HG03460 (cell line): ENCODE measurements around the gene SPG21.
"Not testable (repeated sequence)": the region's sequence is repeated elsewhere in the genome, so short reads cannot be mapped to it uniquely, and the experiment has no call there.

Experiments used
- ATAC-seq: cut with Tn5 transposase; IDR thresholded peaks from one replicate; pipeline ENCODE4 v1.9.1; 2021; ENCODE audit not compliant: unreplicated experiment

SPG21 gene, protein sequence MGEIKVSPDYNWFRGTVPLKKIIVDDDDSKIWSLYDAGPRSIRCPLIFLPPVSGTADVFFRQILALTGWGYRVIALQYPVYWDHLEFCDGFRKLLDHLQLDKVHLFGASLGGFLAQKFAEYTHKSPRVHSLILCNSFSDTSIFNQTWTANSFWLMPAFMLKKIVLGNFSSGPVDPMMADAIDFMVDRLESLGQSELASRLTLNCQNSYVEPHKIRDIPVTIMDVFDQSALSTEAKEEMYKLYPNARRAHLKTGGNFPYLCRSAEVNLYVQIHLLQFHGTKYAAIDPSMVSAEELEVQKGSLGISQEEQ

DNA sequence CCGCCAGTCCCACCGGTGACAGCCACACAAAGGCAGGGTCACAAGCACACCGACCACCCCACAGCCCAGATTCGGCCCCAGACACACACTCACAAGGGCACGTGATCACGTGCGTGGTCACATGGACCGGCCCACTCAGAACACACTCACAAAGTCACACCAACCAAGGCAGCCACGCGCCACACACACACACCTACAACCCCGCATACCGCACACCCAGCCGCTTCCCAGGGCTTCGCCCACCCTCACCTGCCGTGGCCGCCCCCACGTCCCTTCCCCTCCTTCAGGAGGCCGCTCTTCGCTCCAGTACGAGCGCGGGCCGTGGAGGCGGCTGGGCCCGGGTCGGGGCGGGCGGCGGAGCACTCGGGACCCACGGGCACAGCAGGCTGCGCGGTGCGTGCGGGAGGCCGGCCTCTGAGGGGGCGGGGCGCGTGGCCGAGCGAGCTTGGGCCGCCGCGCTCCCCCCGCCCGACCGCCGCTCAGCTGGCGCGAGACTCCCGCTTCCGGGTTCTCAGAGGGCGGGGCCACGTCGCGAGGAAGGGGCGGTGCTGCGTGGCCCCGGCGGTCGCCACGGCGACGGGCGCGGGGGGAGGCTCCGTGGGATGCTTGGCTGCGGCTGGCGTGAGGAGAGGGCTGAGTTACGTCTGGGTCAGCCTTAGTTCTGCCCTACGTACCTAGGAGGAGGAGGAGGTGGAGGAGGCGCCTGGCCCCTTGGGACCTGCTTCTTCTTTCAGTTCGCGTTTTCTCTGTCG lies at the start of gene SPG21:
Gene SPG21, minus strand, starts transcription at position 499 of the 752 bp plus-strand sequence. CDS start 6,345 bp downstream, outside the sequence.
- peak; percentile 98 for ATAC-seq

DNA sequence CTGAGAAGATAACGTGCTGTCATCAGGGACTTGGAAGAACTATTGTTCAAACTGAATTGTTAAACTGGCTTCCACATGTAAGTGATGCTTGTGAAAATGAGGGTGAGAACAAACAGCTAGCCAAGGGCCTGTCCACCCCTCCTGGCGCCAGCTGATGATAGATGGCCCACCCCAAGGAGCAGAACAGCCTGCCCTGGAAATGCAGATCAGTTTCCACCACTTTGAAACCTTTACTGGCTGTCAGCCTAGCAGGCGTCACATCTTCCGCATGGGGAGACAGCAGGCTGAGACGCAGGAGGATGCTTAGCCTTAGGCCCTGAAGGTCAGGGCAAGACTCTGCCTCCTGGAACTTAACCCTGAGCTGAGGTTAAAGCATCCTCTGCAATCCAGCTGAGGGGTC lies 49.1 kb upstream of the SPG21 start:
- ATAC-seq = no peak

DNA sequence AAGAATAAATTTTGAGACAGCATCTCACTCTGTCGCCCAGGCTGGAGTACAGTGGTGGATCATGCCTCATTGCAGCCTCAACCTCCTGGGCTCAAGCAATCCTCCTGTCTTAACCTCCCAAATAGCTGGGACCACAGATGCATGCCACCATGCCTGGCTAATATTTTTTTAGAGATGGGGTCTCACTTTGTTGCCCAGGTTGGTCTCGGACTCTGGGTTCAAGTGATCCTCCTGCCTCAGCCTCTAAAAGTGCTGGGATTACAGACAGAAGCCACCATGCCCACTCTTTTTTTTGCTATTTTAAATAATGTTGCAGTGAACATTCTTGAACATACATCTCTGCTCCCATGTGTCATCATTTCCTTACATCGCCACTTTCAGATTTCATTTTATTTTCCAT lies 48.7 kb upstream of the SPG21 start:
- ATAC-seq = no peak

DNA sequence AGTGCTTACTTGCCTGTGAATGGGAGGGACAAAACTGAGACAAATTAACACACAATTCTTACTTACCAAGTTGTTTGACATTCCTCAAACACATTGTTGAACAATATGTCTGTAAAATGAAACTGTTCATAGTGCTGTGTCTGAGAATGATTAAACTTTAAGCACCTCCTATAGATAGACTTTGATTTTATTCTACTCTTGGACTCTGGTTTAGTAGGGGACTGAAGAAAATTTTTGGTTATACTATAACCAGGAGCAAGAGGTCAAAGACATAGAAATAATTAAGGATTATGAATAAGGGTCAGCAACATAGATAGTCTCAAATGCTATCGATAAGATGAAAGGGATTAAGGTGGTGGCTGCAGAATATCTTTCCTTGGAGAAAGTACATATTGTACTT lies 47.6 kb upstream of the SPG21 start:
- ATAC-seq = no peak

DNA sequence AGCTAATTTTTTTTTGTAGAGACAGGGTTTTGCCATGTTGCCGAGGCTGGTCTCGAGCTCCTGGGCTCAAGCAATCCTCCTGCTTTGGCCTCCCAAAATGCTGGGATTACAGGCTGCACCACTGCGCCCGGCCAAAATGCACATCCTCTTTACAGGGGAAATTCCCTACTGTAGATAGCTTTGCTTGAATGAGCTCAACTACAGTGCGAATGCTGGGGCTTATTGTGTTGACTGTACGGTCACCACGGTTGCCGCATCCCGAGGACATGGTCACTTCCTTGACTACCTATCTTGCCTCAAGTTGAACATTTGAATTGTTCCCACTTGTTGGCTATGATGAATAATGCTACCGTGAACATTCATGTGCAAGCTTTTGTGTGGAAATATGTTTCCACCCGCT lies 45.0 kb upstream of the SPG21 start:
- no peak for ATAC-seq

DNA sequence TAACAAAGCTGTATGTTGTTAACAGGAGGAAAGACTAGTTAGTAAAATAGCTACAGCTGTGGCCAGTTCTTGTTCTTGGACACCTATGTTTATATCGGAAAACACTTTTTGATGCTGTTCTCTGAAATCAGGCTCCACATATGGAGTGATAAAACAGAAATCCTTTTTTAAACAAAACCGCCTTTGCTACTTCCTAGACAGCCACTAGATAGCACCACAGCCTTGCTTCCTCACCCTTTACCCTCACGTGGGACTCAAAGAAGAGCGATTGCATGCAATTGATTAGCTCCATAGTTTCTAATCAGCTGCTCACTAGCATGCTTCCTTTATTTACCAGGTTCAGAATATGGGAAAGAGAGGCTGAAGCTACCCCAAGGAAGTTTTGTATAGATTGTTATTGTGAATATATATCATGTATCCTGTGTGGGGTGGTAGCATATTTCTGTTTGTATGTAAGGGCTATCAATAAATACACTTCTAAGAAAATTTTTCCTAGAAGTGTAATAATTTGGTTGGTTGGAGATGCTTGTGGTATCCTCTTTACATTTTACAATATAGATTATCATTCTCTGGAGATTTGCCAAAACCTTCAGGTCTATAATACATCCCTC lies 44.0 kb upstream of the SPG21 start:
- ATAC-seq = no peak

DNA sequence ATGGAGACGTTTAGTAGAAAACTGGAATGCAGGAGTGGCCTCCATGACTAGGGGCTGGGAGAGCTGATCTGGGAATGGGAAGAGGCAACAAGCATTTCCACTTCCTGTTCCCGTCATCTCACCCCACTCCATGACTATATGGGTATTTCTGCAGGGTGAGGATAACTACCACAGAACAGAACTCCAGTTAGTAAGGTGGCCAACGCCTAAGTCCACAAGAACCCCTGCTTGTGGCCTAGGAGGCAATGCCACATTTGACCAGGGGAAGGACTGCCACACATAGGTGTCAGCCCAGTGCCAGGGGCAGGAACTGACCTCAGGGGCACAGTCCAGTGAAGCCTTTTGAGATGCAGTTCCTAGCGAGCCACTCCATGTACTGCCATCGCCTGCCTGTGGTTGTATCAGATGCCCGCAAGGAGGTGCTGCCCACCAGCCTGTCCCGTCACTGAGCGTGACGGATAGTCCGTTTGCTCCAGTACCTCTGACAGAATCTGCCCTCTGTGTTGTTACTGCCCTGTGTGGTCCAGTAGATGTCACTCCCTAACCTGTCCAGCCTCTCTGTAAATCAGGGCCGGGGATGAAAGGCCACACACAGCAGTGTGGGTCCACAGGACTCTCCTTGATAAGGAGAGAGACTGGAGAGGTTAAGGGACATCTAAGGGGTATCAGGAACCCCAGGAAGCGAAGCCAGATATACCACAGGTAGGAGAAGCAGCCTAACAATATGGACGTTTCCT lies 43.3 kb upstream of the SPG21 start:
- ATAC-seq = peak; percentile 38

DNA sequence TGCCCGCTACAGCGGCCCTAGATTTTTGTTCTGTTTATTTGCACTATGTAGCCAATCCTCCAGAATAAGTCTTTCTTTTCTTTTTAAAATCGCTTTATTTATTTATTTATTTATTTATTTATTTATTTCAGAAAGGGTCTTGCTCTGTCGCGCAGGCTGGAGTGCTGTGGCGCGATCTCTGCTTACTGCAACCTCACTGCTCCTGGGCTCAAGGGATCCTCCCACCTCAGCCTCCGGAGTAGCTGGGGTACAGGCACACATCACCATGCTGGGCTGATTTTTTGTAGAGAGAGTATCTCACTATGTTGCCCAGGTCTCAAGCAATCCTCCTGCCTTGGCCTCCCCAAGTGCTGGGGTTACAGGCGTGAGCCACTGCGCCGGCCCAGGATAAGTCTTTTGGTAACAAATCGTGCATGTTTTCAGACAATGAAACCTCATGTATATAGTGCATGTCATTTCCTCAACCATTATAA lies 40.1 kb upstream of the SPG21 start:
- ATAC-seq = no peak

DNA sequence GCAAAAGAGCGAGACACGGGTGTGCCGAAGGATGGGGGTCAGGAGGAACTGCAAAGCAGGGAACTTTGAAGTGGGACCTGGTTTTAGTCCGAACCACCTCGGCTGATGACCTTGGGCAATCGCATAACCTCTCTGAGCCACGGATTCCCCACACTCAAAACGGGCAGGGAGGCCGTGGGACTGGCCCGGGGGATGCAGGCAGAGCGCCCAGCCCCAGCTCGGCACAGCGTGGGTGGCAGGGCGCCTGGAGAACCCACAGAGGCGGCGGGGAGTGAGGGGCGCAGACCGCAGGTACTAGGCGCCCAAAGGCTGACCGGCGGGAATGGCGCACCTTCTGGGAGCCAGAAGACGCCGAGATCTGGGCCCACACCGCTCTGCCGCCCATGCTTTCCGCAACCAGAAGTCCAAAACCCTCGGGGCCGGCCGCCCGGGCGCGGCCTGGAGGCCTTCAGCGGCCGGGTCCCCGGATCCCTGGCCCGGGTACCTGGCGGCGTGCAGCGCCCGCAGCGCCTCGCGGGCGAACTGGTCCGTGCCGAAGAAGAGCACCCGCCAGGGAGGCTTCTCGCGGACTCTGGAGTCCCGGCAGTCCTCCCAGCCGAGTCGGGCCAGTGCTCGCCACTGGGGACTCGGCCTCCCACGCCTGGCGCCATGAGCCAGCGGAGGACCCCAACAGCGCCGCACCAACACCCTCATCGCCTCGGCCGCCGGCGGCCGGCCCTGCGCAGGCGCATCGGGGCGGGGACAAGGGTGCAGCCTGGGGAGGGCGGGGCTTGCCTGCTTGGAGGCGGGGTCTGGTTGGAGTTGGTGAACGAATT lies 39.4 kb upstream of the SPG21 start, which contains the start of gene MTFMT:
Gene MTFMT, minus strand, starts transcription at position 719 of the 815 bp plus-strand sequence. Its CDS starts 26 bp downstream, at position 693.
- ATAC-seq = peak; percentile 56

DNA sequence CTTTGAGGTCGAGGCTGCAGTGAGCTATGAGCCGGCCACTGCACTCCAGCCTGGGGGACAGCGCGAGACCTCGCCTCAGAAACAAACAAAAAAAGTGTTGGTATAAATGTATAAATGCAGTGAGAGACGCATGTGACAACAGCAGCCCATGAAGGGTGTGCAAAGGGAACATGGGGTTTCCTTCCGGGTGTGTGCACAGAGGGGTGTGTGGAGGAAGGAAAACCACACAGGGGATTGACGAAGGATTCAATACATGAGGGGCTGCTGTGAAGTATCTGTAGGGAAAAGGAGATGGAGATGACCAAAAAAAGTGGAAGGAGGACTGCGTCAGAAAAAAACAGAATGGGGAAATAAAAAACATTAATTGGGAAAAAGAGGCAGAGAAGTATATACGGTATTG lies 38.6 kb upstream of the SPG21 start:
- no peak for ATAC-seq

DNA sequence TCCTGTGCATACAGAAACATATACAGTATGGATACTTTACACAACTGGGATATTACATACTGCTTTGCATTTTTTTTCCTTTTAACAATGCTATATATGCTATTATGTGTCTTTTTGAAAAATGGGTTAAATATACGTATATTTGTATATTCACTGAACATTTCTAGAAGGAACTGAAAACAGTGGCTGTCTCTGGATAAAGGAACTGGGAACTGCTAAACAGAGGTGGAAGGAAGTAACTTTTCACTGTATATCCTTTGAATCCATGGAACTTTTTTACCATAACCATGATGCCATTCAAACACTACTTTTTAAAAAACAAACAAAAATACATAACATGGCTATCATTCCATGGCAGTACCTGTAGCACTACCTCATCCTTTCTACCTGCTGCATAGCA lies 37.9 kb upstream of the SPG21 start:
- ATAC-seq = no peak

DNA sequence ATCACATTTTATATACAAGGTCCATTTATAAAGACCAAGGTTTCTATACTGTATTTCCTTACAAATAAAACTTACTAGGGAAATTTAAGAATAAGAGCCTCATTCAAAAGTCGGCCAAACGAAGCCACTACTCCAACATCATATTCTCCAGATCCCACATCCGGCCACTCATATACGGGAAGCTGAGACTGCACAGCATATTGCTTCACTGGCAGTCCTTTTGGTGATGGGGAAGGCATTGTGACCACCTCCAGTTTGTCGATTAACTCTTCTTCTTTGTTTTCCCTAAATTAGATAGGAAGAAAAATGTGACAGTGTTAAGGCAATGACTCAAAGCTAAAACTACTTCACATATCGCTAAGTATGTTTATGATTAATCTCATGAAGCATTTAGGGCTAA lies 37.0 kb upstream of the SPG21 start:
- ATAC-seq = no peak

DNA sequence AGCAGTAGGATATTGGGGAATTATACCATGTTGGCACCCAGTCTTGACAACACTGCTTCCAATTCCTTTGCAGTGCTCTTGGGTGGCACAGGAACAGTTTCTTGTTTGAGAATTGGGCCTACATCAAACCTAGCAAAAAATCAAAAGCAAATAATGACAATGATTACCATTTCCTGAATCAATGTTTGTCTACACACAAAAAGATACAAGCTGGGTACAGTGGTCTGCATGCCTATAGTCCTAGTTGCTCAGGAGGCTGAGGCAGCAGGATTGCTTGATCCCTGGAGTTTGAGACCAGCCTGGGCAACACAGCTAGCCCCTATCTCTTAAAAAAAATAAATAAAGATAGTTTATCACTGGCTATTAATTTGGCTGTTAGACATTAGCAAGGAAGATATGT lies 31.8 kb upstream of the SPG21 start:
- no peak for ATAC-seq

DNA sequence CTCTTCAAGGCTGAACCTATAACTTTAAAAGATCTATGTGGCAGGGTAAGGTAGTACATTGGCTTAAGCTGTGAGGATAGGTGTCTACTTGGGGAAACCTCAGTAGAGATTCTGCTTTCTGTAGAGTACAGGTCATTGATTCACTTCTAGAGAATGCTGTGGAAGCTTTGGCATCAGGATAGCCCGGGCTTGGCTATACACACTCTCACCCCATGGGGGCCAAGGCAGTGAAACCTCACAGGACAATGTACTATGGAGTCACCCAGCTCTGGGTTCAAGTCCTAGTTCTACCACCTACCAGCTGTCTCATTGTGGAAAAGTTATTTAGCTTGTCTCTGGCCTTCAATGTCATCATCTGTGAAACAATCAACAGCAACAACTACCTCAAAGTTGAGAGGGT lies 30.7 kb upstream of the SPG21 start:
- ATAC-seq = no peak

DNA sequence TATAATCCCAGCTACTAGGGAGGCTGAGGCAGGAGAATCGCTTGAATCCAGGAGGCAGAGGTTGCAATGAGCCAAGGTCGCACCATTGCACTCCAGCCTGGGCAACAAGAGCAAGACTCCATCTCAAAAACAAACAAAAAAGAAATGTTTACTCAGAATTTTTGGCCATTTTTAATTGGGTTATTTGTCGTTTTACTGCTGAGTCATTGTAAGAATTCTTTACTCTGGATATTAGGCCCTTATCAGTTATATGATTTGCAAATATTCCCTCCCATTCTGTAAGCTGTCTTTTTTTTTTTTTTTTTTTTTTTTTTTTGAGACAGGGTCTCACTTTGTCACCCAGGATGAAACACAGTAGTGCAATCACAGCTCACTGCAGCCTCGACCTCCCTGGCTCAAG lies 21.5 kb upstream of the SPG21 start:
- ATAC-seq = not testable (repeated sequence)

DNA sequence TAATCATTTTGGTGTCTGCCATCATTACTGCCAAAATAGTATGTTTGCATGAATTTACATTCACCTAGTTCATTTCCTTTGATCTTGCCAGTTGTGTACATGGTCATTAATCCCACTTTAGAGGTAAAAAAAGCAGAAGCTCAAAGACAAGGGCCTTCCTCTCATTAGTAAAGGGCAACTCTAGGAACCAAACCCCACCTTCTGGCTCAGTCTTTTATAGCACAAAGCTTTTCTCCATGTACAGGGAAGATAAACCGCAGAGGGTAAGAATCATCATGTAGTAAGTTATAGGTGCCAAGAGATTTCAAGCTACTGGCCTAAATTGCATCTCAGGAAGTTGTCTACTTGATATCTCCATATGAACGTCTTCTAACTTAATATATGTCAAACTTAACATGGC lies 19.3 kb upstream of the SPG21 start:
- no peak for ATAC-seq

DNA sequence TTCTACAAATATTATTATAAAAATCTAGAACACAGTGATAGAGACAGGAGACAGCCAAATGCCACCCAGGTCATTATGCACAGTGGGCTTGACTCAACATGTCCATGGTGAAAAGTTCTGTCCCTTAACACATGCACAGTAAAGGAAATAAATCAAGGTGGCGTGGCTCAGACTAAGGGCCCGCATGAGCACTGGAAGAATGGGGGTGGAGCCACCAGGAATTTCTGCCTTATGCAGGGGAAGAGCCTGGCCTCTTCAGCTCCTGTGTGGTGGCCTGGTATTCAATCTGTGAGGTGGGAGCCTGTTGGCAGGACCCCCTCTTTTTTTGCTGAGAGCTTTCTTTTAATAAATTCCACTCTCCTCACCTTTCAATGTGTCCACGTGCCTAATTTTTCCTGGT lies 17.2 kb upstream of the SPG21 start:
- no peak for ATAC-seq

DNA sequence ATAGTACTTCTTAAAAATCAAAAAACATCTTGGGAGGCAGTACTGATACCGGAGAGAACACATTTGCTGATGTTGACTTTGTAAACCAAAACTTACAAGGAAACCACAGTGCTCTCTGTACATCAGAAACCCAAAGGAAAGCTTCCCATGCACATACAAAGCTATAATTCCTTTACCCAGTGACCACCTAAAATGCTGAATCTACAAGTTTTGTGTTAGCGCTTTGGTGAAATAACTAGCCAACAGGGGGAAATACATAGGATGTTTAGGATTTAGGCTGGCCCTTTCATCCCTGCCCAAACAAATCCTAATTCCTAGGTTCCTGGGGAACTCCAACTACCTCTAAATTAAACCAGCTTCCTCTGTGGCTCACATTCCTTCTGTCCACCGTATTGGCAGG lies 15.3 kb upstream of the SPG21 start:
- ATAC-seq = no peak

DNA sequence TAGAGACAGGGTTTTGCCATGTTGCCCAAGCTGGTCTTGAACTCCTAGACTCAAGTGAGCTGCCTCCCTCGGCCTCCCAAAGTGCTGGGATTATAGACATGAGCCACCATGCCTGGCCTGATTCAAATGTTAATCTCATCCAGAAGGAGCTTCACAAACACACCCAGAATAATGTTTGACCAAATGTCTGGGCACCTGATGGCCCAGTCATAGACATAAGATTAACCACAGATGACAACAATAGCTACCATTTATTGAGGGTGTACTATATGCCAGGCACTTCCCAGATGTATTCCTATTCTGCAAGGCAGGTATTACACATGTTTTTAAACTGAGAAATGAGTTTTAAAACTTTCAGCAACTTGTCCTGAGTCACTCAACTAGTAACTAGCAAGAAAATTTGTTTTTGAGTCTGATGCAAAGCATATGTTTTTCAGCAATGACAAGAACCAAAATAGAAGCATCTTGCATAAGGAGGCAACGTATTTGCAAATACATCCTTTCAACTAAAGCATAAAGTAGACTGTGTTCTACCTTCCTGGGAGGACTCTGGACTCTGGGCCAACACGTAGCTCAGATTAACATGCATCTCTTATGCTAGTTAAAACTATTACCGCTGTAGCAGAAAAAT lies 8.1 kb upstream of the SPG21 start:
- no peak for ATAC-seq

DNA sequence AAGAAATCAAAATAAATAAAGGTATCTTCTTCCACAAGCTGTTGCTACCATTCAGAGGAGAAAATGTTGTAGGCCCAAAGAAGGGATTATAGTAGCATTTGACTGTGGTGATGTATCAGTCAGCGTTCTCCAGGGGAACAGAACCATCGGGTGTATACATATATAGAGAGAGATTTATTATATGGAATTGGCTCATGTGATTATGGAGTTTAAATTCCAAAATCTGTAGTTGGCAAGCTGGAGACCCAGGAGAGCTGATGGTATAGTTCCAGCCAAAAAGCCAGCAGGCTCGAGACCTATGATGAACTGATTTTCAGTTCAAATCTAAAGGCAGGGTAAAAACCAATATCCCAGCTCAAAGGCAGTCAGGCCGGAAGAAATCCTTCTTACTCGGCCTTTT lies 7.4 kb upstream of the SPG21 start:
- no peak for ATAC-seq
